ENCODE results near the gene CHRDL1.
"Not testable (repeated sequence)": the region's sequence is repeated elsewhere in the genome, so short reads cannot be mapped to it uniquely, and the experiment has no call there.

CHRDL1 gene

GRCh38 chrX:110795645-110796406, at the start of gene CHRDL1:
TSS of gene CHRDL1 (minus strand) at chrX:110795817. CDS start at chrX:110792181, 3,636 bp downstream.
- no peak for TF ChIP-seq CTCF (conservative IDR thresholded peaks at IDR 0.05; ENCODE audit: low read depth, low read length)
- no peak for DNase-seq (ENCODE audit: low read depth)
- H3K4me3 ChIP-seq (ENCODE audit: low read depth, low read length): no peak within 1 kb of the TSS

GRCh38 chrX:110836982-110837381, 41.4 kb upstream of the CHRDL1 start:
- peak; percentile 20 for TF ChIP-seq CTCF (conservative IDR thresholded peaks at IDR 0.05; ENCODE audit: low read depth, low read length)
- no peak for DNase-seq (ENCODE audit: low read depth)
- no peak overlapping the region for H3K4me3 ChIP-seq (ENCODE audit: low read depth, low read length)

- TF ChIP-seq CTCF (conservative IDR thresholded peaks at IDR 0.05; ENCODE audit: low read depth, low read length): no peak
- no peak for DNase-seq (ENCODE audit: low read depth)
- H3K4me3 ChIP-seq (ENCODE audit: low read depth, low read length): no peak overlapping the region
Measured at GRCh38 chrX:110836451-110836850, 40.8 kb upstream of the CHRDL1 start.

GRCh38 chrX:110836001-110836400, 40.4 kb upstream of the CHRDL1 start:
- TF ChIP-seq CTCF (conservative IDR thresholded peaks at IDR 0.05; ENCODE audit: low read depth, low read length): no peak
- no peak overlapping the region for H3K4me3 ChIP-seq (ENCODE audit: low read depth, low read length)
- DNase-seq (ENCODE audit: low read depth): no peak

GRCh38 chrX:110825972-110826371, 30.4 kb upstream of the CHRDL1 start:
- no peak for DNase-seq (ENCODE audit: low read depth)
- no peak overlapping the region for H3K4me3 ChIP-seq (ENCODE audit: low read depth, low read length)

GRCh38 chrX:110816543-110816942, 20.9 kb upstream of the CHRDL1 start:
- DNase-seq (ENCODE audit: low read depth); H3K4me3 ChIP-seq (ENCODE audit: low read depth, low read length): not testable (repeated sequence)

More at GRCh38 chrX:110825972-110826371, 30.4 kb upstream of the CHRDL1 start:
- no peak for TF ChIP-seq CTCF (conservative IDR thresholded peaks at IDR 0.05; ENCODE audit: low read depth, low read length)

- TF ChIP-seq CTCF (conservative IDR thresholded peaks at IDR 0.05; ENCODE audit: low read depth, low read length): no peak
- no peak overlapping the region for H3K4me3 ChIP-seq (ENCODE audit: low read depth, low read length)
- no peak for DNase-seq (ENCODE audit: low read depth)
Measured at GRCh38 chrX:110806145-110806544, 10.5 kb upstream of the CHRDL1 start.
